Stomach (tissue), 4 donors: ENCODE measurements around the gene PCBP3.

Experiments used
- CTCF ChIP-seq, 7 experiments: fragments of 450-650 bp in 4 of 7; fragments of 200-600 bp in 3 of 7; sonication (generic) in 3 of 7; IDR thresholded peaks; one replicate each; pipeline ENCODE4 v1.5.1; 2016 to 2019; ENCODE audit warnings: antibody characterized with exemption in 7 of 7, control low read depth in 2 of 7, mild to moderate bottlenecking in 1 of 7
- EP300 ChIP-seq: sonication (generic); formaldehyde crosslinking; IDR thresholded peaks from one replicate; pipeline ENCODE4 v1.6.1; 2017; ENCODE audit warnings: antibody characterized with exemption
- POLR2A ChIP-seq, 4 donors: fragments of 450-650 bp; IDR thresholded peaks; one replicate each; pipeline ENCODE4 v1.6.1; 2016; ENCODE audit warnings: antibody characterized with exemption in 4 of 4, control low read depth in 2 of 4, mild to moderate bottlenecking in 1 of 4, moderate library complexity in 1 of 4
- POLR2AphosphoS5 ChIP-seq, 3 donors: sonication (generic); formaldehyde crosslinking; IDR thresholded peaks; one replicate each; pipeline ENCODE4 v1.6.1; 2016; ENCODE audit warnings: antibody characterized with exemption in 3 of 3

- TF ChIP-seq CTCF (IDR thresholded peaks at IDR 0.05) (no peak), POLR2AphosphoS5 (IDR thresholded peaks at IDR 0.05) (no peak), EP300 (no peak), POLR2A (IDR thresholded peaks at IDR 0.05) (no peak)
Measured at GRCh38 chr21:45636951-45637646, 6.4 kb upstream of the PCBP3 start.
